H1 (cell line): ENCODE results near the gene PSMB5. TPM values are rescaled to one million over a fixed set of nuclear protein-coding genes. Genes with fewer than 3 reads are reported as not detected.
A peak's percentile ranks its signal among the peaks of the same experiment; 100 is the strongest.

Source experiments
- HDAC2 ChIP-seq, 2 experiments: fragments of 300-600 bp in 1 of 2; sonication (generic) in 1 of 2; IDR thresholded peaks; 2 replicates each; pipeline ENCODE4 v1.6.1; 2011 to 2012; ENCODE audit warnings: low read depth in 2 of 2, low read length in 2 of 2, mild to moderate bottlenecking in 2 of 2, moderate library complexity in 2 of 2, borderline replicate concordance in 1 of 2, inconsistent platforms in 1 of 2
- polyA plus RNA-seq, 7 experiments: library from polyadenylated mRNA; depleted of rRNA in 3 of 7; stranded (reverse) in 5 of 7; unstranded in 2 of 7; fragments of >200 nt in 5 of 7; fragments of 200-250 nt in 2 of 7; gene quantifications; 1 replicate in 5 of 7; 2 replicates in 1 of 7; 4 replicates in 1 of 7; pipeline versions ENCODE4 v1.2.1 to v1.2.3, GENCODE V29; 2011 to 2013; ENCODE audit warnings: missing spikeins in 2 of 7, mixed read lengths in 2 of 7
- total RNA-seq: library from RNA; stranded (reverse); fragmentation: NEBNext Ultra II Directional; extraction: Animal tissue kit (Norgen Biotek cat#: 25700); gene quantifications from 2 replicates; pipeline ENCODE4 v1.2.1, GENCODE V29; 2021

The PSMB5 gene
- total and polyA plus RNA-seq, 2 of the 8 experiments (the other 6 are each of a cell fraction or from before 2014, with no cell fraction given): 254 to 510 TPM

- peak in 1 of 2 experiments; percentile 95; a peak in 2 of 4 replicates for TF ChIP-seq HDAC2 (IDR thresholded peaks at IDR 0.05; ENCODE audit: borderline replicate concordance in 1 of 2, low read depth in 2 of 2, low read length in 2 of 2)
- TF ChIP-seq, all 59 proteins: peak for 20
These were observed 52.0 kb downstream of the PSMB5 start, which contains the start of gene AJUBA (continued) for GRCh38 chr14:22982477-22983245.
